GM13977 (cell line): ENCODE data around the gene ANKRD13A.

Experiments used
- DNase-seq: peaks from one replicate; pipeline ENCODE4 v3.0.0; 2012; ENCODE audit warnings: low spot score
- CTCF ChIP-seq: IDR thresholded peaks from 2 replicates; pipeline ENCODE4 v1.5.1; 2012; ENCODE audit warnings: mild to moderate bottlenecking, control low read depth; ENCODE audit not compliant: insufficient read depth; ENCODE audit errors: extremely low read depth, missing control alignments
- in situ Hi-C: fragments of 300-500 bp; cut with MboI; formaldehyde crosslinking; loops from one replicate; pipeline ENCODE4 v1.12.0; 2022; ENCODE audit warnings: low sequenced_read_pairs, low pct_unique_long_range_greater_than_20kb, mixed read lengths, inconsistent platforms; ENCODE audit not compliant: unreplicated experiment

ANKRD13A gene

GRCh38 chr12:110024051-110024450, 24.8 kb downstream of the ANKRD13A start:
- no peak for DNase-seq
- in situ Hi-C loops: no loop called here

GRCh38 chr12:110028323-110028722, 29.1 kb downstream of the ANKRD13A start:
- no peak for DNase-seq
- in situ Hi-C loops: no loop called here
- no peak for TF ChIP-seq CTCF

More at GRCh38 chr12:110024051-110024450, 24.8 kb downstream of the ANKRD13A start:
- TF ChIP-seq CTCF: no peak

GRCh38 chr12:110029290-110029815, 30.1 kb downstream of the ANKRD13A start:
- no peak for TF ChIP-seq CTCF
- in situ Hi-C loops: no loop called here
- no peak for DNase-seq

GRCh38 chr12:110033888-110034287, 34.7 kb downstream of the ANKRD13A start:
- in situ Hi-C loops: no loop called here
- no peak for DNase-seq
- no peak for TF ChIP-seq CTCF

GRCh38 chr12:110035534-110036104, 36.4 kb downstream of the ANKRD13A start:
- DNase-seq: no peak
- in situ Hi-C loops: no loop called here
- TF ChIP-seq CTCF: no peak

- in situ Hi-C loops: no loop called here
- no peak for DNase-seq
- no peak for TF ChIP-seq CTCF
Observed at GRCh38 chr12:110037315-110037714, 38.1 kb downstream of the ANKRD13A start.
